KBM-7 (cell line): ENCODE measurements around the gene AOAH.
"Not testable (repeated sequence)": the region's sequence is repeated elsewhere in the genome, so short reads cannot be mapped to it uniquely, and the experiment has no call there.

Experiments used
- DNase-seq: peaks from one replicate; pipeline ENCODE4 v3.0.0-alpha.2; 2015
- in situ Hi-C: fragments of 300-500 bp; cut with MboI; formaldehyde crosslinking; loops from 2 replicates; pipeline ENCODE4 v1.14.3; 2020; ENCODE audit warnings: low sequenced_read_pairs, low pct_unique_long_range_greater_than_20kb, mixed read lengths

Gene AOAH

GRCh38 chr7:36667007-36667745 is 57.1 kb downstream of the AOAH start:
- in situ Hi-C loops, result no loop called here
- DNase-seq, result no peak

GRCh38 chr7:36663481-36663880 is 60.8 kb downstream of the AOAH start:
- in situ Hi-C loops, result no loop called here
- no peak for DNase-seq

GRCh38 chr7:36661135-36661840 is 63.0 kb downstream of the AOAH start:
- in situ Hi-C loops, result no loop called here
- no peak for DNase-seq

- in situ Hi-C loops, result no loop called here
- DNase-seq, result no peak
Observed at GRCh38 chr7:36659638-36660341, 64.5 kb downstream of the AOAH start.

GRCh38 chr7:36659172-36659516 is 65.2 kb downstream of the AOAH start:
- in situ Hi-C loops, result no loop called here
- DNase-seq, result no peak

GRCh38 chr7:36658335-36659171 is 65.7 kb downstream of the AOAH start:
- no peak for DNase-seq
- in situ Hi-C loops, result no loop called here

GRCh38 chr7:36657036-36657660 is 67.1 kb downstream of the AOAH start:
- no peak for DNase-seq
- in situ Hi-C loops, result no loop called here

GRCh38 chr7:36654436-36654835 is 69.9 kb downstream of the AOAH start:
- no peak for DNase-seq

GRCh38 chr7:36653663-36654355 is 70.5 kb downstream of the AOAH start:
- no peak for DNase-seq
- in situ Hi-C loops, result no loop called here

More at GRCh38 chr7:36654436-36654835, 69.9 kb downstream of the AOAH start:
- in situ Hi-C loops, result no loop called here

GRCh38 chr7:36653008-36653662 is 71.2 kb downstream of the AOAH start:
- no peak for DNase-seq
- in situ Hi-C loops, result no loop called here

- no peak for DNase-seq
- in situ Hi-C loops, result no loop called here
Observed at GRCh38 chr7:36652431-36652830, 71.9 kb downstream of the AOAH start.

GRCh38 chr7:36651404-36651803 is 72.9 kb downstream of the AOAH start:
- in situ Hi-C loops, result no loop called here
- DNase-seq, result no peak

GRCh38 chr7:36650766-36651312 is 73.5 kb downstream of the AOAH start:
- no peak for DNase-seq
- in situ Hi-C loops, result no loop called here

- in situ Hi-C loops, result no loop called here
- DNase-seq, result no peak
Observed at GRCh38 chr7:36650320-36650719, 74.0 kb downstream of the AOAH start.

- in situ Hi-C loops, DNase-seq: not testable (repeated sequence)
Observed at GRCh38 chr7:36649319-36649718, 75.0 kb downstream of the AOAH start.

- no peak for DNase-seq
- in situ Hi-C loops, result no loop called here
Observed at GRCh38 chr7:36648441-36648840, 75.9 kb downstream of the AOAH start.

GRCh38 chr7:36644625-36645422 is 79.5 kb downstream of the AOAH start:
- DNase-seq, result no peak
- in situ Hi-C loops, result no loop called here
